BJ (cell line): Measurements from ENCODE around the gene MCU. TPM values are rescaled to one million over a fixed set of nuclear protein-coding genes. Genes with fewer than 3 reads are reported as not detected.

Source experiments
- CTCF ChIA-PET: fragments of 350-600 bp; formaldehyde crosslinking; extraction: SDS; loops from one replicate; lab custom pipeline; 2021; ENCODE audit warnings: antibody characterized with exemption, inconsistent platforms; lab: Yijun Ruan, JAX
- POLR2A ChIA-PET: fragments of 300-600 bp; sonication (Branson Sonifier 250); formaldehyde crosslinking; extraction: SDS; loops from one replicate; lab custom pipeline; 2021; ENCODE audit warnings: antibody characterized with exemption; lab: Charles Lee
- DNase-seq: peaks from one replicate; pipeline ENCODE4 v3.0.0-alpha.2; 2011; ENCODE audit warnings: low read depth
- H3K27me3 ChIP-seq: 2 replicates; pipeline ENCODE4 v1.6.0; 2011; ENCODE audit warnings: low read length; ENCODE audit not compliant: control insufficient read depth, insufficient read depth
- H3K36me3 ChIP-seq: 2 replicates; pipeline ENCODE4 v1.5.1; 2011; ENCODE audit warnings: low read length; ENCODE audit not compliant: control insufficient read depth, insufficient read depth
- H3K4me3 ChIP-seq: 2 replicates; pipeline ENCODE4 v1.5.1; 2011; ENCODE audit warnings: low read depth, mild to moderate bottlenecking, control low read depth, low read length
- CTCF ChIP-seq: IDR thresholded peaks from 2 replicates; pipeline ENCODE4 v1.5.1; 2011; ENCODE audit warnings: low read depth, mild to moderate bottlenecking, control low read depth, inconsistent platforms, low read length, moderate library complexity; ENCODE audit not compliant: insufficient read depth
- polyA plus RNA-seq: library from polyadenylated mRNA; depleted of rRNA; stranded (reverse); fragments of >200 nt; gene quantifications from 2 replicates; pipeline ENCODE4 v1.2.3, GENCODE V29; 2011

Gene MCU
- polyA plus RNA-seq, 1 experiment, result 78.7 TPM

DNA sequence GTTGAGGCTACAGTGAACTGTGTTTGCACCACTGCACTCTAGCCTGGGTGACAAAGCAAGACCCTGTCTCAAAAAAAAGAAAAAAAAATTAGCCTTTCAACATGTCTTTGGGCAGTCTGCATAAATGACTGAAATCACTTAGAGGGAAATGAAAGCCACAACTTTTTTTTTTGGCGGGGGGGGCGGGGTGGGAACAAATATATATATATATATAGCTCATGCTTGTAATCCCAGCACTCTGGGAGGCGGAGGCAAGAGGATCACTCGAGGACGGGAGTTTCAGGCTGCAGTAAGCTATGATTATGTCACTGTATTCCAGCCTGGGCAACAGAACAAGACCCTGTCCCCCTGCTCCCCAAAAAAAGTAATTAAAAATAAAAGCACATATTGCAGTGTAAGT lies 42.7 kb upstream of the MCU start:
- ChIA-PET CTCF (interaction anchor here (0.9 kb wide), 1 partner anchor 16 kb away, joined by 4 read pairs; no protein-coding TSS in a partner anchor), POLR2A (interaction anchor here (0.5 kb wide), 1 partner anchor 27 kb away, joined by 11 read pairs; no protein-coding TSS in a partner anchor)
- no peak for TF ChIP-seq CTCF
- DNase-seq, result no peak
- Histone ChIP-seq H3K27me3 (no peaks in the 10 kb centered on the region), H3K4me3 (no peak overlapping the region), H3K36me3 (no peaks in the 10 kb centered on the region)

- DNase-seq, result no peak
- H3K27me3 ChIP-seq, result no peaks in the 10 kb centered on the region
- no peaks in the 10 kb centered on the region for H3K36me3 ChIP-seq
- H3K4me3 ChIP-seq, result no peak overlapping the region
- TF ChIP-seq CTCF, result no peak
- POLR2A ChIA-PET, result no interaction called here
- CTCF ChIA-PET, result interaction anchor here (0.7 kb wide), 1 partner anchor 119 kb away, joined by 3 read pairs; no protein-coding TSS in a partner anchor
Measured at GRCh38 chr10:72653383-72654096, 38.4 kb upstream of the MCU start.

DNA sequence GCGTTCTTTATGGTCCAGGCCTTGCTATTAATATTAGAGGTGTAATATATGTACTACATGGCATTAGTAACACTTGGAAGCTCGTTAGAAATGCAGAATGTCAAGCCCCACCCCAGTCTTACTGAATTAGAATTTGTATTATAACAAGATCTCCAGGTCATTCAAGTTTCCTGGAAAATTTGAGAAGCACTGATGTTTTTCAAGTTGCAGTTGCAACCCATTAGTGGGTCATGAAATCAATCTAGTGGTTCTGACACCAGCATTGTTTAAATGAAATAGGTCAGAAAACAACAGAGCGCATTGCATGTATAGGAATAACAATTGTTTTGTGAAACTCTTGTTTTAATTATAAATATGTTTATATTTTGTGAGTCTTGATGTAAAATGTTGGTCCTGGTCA lies 37.2 kb upstream of the MCU start:
- no peaks in the 10 kb centered on the region for H3K36me3 ChIP-seq
- ChIA-PET CTCF (no interaction called here), POLR2A (no interaction called here)
- DNase-seq, result no peak
- no peak for TF ChIP-seq CTCF
- no peak overlapping the region for H3K4me3 ChIP-seq
- H3K27me3 ChIP-seq, result no peaks in the 10 kb centered on the region

- H3K4me3 ChIP-seq, result no peak overlapping the region
- POLR2A ChIA-PET, result no interaction called here
- CTCF ChIA-PET, result interaction anchor here (2.2 kb wide), 1 partner anchor 22 kb away, joined by 4 read pairs; no protein-coding TSS in a partner anchor
- H3K36me3 ChIP-seq, result no peaks in the 10 kb centered on the region
- DNase-seq, result no peak
- H3K27me3 ChIP-seq, result no peaks in the 10 kb centered on the region
- TF ChIP-seq CTCF, result no peak
Measured at GRCh38 chr10:72658696-72659400, 33.1 kb upstream of the MCU start.

- CTCF ChIA-PET, result interaction anchor here (0.7 kb wide), 1 partner anchor 15 kb away, joined by 3 read pairs; no protein-coding TSS in a partner anchor
- TF ChIP-seq CTCF, result no peak
- POLR2A ChIA-PET, result no interaction called here
Measured at GRCh38 chr10:72659694-72660093, 32.2 kb upstream of the MCU start.

More at GRCh38 chr10:72659694-72660093, 32.2 kb upstream of the MCU start:
- no peak for DNase-seq
- no peaks in the 10 kb centered on the region for H3K27me3 ChIP-seq
- no peaks in the 10 kb centered on the region for H3K36me3 ChIP-seq
- no peak overlapping the region for H3K4me3 ChIP-seq
